Suprapubic skin (tissue), 4 donors: ENCODE measurements around the gene SLC37A3.

ENCODE experiments used
- CTCF ChIP-seq, 2 donors: fragments of 200-600 bp in 1 of 2; fragments of 450-650 bp in 1 of 2; sonication (generic) in 1 of 2; IDR thresholded peaks; one replicate each; pipeline ENCODE4 v1.5.1; 2016 to 2019; ENCODE audit warnings: antibody characterized with exemption in 2 of 2, mild to moderate bottlenecking in 1 of 2, moderate library complexity in 1 of 2
- EP300 ChIP-seq: sonication (generic); formaldehyde crosslinking; IDR thresholded peaks from one replicate; pipeline ENCODE4 v1.6.1; 2017; ENCODE audit warnings: antibody characterized with exemption
- POLR2AphosphoS5 ChIP-seq, 3 donors: sonication (generic); formaldehyde crosslinking; IDR thresholded peaks; one replicate each; pipeline ENCODE4 v1.6.1; 2017; ENCODE audit warnings: antibody characterized with exemption in 3 of 3

- TF ChIP-seq EP300 (no peak), CTCF (IDR thresholded peaks at IDR 0.05) (no peak), POLR2AphosphoS5 (IDR thresholded peaks at IDR 0.05) (no peak)
Measured at GRCh38 chr7:140421521-140421920, 23.2 kb upstream of the SLC37A3 start.
